Stimulated activated naive CD8-positive, alpha-beta T cell treated with anti-CD3 and anti-CD28 coated beads, Interleukin-15, Interleukin-2, amounts not matched to agents 100 ng/mL and 50 ng/mL, for 24 hours (primary cell): ENCODE data around the gene BORCS5.

Experiments used
- H3K27ac Mint-ChIP-seq: one replicate; pipeline ENCODE4 v1.8.0; 2021; ENCODE audit warnings: mild to moderate bottlenecking, mixed read lengths
- H3K27me3 Mint-ChIP-seq: one replicate; pipeline ENCODE4 v1.8.0; 2021; ENCODE audit warnings: mixed read lengths
- H3K36me3 Mint-ChIP-seq: one replicate; pipeline ENCODE4 v1.8.0; 2021; ENCODE audit warnings: low read depth, mixed read lengths
- H3K4me1 Mint-ChIP-seq: one replicate; pipeline ENCODE4 v1.8.0; 2021; ENCODE audit warnings: low read depth, mixed read lengths
- H3K4me3 Mint-ChIP-seq: one replicate; pipeline ENCODE4 v1.8.0; 2021; ENCODE audit warnings: mild to moderate bottlenecking, mixed read lengths
- H3K9me3 Mint-ChIP-seq: one replicate; pipeline ENCODE4 v1.8.0; 2021; ENCODE audit warnings: mixed read lengths

Gene BORCS5

DNA sequence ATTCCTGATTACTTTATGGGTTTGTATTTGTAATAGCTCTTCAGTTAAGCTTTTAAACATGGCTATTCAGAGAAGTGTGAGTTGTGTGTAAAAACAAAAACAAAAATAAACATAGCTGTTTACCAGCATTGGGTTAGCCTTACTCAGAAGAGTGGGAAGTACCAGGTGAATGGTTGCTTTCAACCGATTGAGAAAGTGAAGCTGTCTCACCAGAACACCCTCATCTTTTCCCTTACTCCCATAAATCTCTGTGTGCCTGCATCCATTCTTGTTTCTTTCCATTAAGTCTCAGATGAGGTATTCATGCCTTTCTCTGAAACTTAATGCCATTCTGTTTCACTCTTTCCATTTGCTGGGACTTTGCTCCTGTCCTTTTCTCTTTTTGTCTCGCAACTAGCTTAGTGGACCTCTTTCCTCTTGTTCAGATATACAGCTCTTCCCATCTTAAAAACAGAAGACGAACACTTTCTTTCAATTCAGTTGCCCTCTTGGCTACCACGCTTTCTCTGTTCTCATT is 10.7 kb downstream of the BORCS5 start:
- H3K4me3 Mint-ChIP-seq: no peak overlapping the region
- no peaks in the 10 kb centered on the region for H3K27me3 Mint-ChIP-seq
- H3K27ac Mint-ChIP-seq: peak overlapping the region; percentile 40
- H3K36me3 Mint-ChIP-seq: peaks cover 62% of the 10 kb centered on the region
- H3K4me1 Mint-ChIP-seq: peaks cover 51% of the 10 kb centered on the region
- no peaks in the 10 kb centered on the region for H3K9me3 Mint-ChIP-seq

DNA sequence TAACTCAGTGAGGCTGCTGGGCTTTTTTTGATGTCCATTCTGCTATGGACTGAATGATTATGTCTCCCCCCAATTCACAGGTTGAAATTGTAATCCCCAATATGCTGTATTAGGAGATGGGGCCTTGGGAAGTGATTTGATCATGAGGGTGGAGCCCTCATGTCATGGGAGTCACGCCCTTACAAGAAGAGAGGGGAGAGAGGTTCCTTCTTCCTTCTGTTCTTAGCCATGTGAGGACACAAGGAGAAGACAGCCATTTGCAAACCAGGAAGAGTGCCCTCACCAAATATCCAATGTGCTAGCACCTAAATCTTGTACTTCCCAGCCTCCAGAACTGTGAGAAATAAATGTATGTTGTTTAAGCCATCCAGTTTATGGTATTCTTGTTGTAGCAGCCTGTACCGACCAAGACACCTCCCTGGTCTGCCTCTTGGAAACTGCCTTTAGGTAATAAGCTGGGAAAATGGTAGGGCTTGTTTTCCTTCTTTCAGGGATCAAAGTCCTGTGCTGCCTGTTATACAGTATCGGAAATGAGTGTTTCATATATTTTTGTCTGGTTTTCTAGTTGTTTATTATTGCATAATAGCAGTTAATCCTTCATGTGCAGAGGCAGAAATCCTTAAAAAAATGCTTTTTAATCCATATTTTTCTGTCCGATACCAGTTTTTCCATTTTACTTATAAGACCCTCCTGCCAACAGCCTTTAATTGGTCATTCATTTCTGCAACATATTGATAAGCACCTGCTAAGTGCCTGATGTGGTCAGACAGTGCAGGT is 16.3 kb downstream of the BORCS5 start:
- H3K4me3 Mint-ChIP-seq: no peak overlapping the region
- peaks cover 26% of the 10 kb centered on the region for H3K4me1 Mint-ChIP-seq
- peaks cover 52% of the 10 kb centered on the region for H3K36me3 Mint-ChIP-seq
- H3K27me3 Mint-ChIP-seq: no peaks in the 10 kb centered on the region
- no peak overlapping the region for H3K27ac Mint-ChIP-seq
- H3K9me3 Mint-ChIP-seq: no peaks in the 10 kb centered on the region

DNA sequence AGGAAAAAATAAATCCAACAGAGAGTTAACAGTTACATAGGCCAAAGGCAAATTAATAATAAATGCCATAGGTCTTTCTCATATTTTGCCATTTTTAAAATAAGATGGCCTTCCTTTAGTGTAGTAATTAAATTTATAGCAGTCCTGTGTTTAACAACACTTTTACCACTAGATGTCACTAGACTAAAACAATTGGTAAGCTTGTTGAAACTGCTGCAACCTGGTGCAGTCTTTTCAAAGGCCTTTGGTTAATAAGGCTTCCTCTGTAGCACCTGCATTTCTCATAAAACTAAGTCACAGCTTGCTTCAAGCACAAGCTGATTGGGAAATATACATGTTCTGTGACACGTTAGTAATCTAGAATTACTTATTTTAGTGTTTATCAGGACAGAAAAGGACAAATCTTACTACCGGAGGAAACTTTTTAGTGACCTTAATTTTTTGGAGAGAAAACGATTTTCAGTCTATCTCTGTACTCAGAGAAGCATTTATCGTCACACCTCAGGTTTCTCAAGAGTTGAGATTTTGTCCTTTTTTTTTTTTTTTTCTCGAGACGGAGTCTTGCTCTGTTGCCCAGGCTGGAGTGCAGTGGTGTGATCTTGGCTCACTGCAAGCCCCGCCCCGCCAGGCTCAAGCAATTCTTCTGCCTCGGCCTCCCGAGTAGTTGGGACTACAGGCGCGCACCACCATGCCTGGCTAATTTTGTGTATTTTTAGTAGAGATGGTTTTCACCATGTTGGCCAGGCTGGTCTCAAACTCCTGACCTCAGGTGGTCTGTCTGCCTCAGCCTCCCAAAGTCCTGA is 20.0 kb downstream of the BORCS5 start:
- Mint-ChIP-seq H3K36me3 (peaks cover 48% of the 10 kb centered on the region), H3K27ac (peak overlapping the region; percentile 15), H3K4me3 (no peak overlapping the region), H3K4me1 (peaks cover 44% of the 10 kb centered on the region), H3K9me3 (peaks cover 7% of the 10 kb centered on the region), H3K27me3 (no peaks in the 10 kb centered on the region)

DNA sequence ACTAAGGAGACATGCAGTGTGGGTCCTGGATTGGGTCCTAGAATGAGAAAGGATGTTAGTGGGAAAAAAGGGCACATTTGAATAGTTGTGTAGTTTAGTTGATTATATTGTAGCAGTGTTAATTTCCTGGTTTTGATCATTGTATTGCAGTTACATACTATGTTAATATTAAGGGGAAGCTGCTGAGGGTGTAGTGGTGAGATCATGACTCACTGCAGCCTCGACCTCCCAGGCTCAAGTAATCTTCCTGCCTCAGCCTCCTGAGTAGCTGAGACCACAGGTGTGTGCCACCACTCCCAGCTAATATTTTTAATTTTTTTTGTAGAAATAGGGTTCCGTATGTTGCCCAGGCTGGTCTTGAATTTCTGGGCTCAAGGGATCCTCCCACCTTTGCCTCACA is 21.7 kb downstream of the BORCS5 start:
- Mint-ChIP-seq H3K4me3 (no peak overlapping the region), H3K9me3 (peaks cover 11% of the 10 kb centered on the region), H3K4me1 (peaks cover 57% of the 10 kb centered on the region), H3K27me3 (no peaks in the 10 kb centered on the region), H3K27ac (peak overlapping the region; percentile 43), H3K36me3 (peaks cover 50% of the 10 kb centered on the region)

DNA sequence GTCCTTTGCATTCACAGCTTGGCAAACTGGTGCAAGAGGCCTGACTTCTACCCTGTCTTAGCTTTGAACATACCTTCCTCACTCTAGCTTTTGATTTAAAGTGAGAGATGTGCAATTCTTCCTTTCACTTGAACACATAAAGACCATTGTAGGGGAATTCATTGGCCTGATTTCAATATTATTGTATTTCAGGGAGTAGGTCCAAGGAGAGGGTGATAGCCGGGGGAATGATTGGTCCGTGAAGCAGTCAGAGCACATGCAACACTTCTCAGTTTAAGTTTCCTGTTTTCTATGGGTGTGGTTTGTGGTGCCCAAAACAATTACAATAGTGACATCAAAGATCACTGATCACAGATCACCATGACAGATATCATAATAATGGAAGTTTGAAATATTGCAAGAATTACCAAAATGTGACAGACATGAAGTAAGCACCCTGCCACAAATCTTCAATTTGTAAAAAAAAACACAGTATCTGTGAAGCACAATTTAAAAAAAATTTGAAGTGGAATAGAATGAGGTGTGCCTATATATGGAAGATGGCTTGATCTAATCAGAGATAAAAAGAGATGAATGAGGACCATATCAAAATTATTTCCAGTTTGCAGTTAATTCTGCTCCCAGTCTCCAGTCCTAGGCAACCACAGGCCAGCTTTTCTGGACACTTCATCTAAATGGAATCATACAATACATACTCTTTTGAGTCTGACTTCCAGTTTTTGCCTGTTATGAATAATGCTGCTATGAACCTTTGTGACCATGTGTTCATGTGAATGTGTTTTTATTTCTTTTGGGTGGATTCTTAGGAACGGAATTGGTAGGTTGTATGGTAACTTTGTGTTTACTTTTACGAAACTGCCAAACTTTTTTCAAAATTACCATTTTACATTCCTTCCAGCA is 23.2 kb downstream of the BORCS5 start:
- Mint-ChIP-seq H3K27me3 (no peaks in the 10 kb centered on the region), H3K4me3 (peak overlapping the region; percentile 2), H3K9me3 (peaks cover 13% of the 10 kb centered on the region), H3K36me3 (peaks cover 63% of the 10 kb centered on the region), H3K27ac (peak overlapping the region; percentile 89), H3K4me1 (peaks cover 71% of the 10 kb centered on the region)

DNA sequence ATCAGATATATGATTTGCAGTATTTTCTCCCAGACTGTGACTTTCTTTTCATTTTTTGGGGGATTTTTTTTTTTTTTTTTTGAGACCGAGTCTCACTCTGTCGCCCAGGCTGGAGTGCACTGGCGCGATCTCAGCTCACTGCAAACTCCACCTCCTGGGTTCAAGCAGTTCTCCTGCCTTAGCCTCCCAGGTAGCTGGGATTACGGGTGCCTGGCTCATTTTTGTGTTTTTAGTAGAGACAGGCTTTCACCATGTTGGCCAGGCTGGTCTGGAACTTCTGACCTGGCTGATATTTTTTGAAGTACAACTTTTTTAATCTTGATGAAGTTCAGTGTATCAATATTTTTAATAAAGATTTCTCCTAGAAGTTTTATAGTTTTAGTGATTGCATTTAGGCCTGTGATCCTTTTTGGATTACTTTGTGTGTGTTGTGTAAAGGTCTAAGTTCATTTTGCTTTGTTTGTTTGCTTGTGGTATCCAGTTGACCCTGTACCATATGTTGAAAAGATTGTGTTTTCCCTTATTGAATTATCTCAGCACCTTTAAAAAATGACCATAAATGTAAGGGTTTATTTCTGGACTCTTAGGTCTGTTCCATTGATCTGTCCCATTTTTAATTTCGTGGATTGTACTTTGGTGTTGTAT is 24.2 kb downstream of the BORCS5 start:
- no peaks in the 10 kb centered on the region for H3K27me3 Mint-ChIP-seq
- H3K36me3 Mint-ChIP-seq: peaks cover 67% of the 10 kb centered on the region
- H3K4me3 Mint-ChIP-seq: no peak overlapping the region
- H3K27ac Mint-ChIP-seq: peak overlapping the region; percentile 45
- peaks cover 81% of the 10 kb centered on the region for H3K4me1 Mint-ChIP-seq
- H3K9me3 Mint-ChIP-seq: peaks cover 13% of the 10 kb centered on the region

DNA sequence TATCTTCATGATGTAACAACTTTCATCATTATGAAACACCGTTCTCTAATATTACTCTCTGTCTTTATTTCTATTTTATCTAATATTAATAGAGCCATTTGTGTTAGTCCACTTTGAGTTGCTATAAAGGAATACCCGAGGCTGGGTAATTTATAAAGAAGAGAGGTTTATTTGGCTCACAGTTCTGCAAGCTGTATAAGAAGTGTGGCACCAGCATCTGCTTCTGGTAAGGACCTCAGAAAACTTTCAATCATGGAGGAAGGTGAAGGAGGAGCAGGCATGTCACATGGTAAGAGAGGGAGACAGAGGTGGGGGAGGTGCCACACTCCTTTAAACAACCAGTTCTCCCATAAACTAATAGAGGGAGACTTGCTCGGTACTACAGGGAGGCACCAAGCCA is 25.1 kb downstream of the BORCS5 start:
- H3K27me3 Mint-ChIP-seq: no peaks in the 10 kb centered on the region
- peaks cover 13% of the 10 kb centered on the region for H3K9me3 Mint-ChIP-seq
- H3K4me3 Mint-ChIP-seq: no peak overlapping the region
- H3K36me3 Mint-ChIP-seq: peaks cover 68% of the 10 kb centered on the region
- H3K27ac Mint-ChIP-seq: no peak overlapping the region
- H3K4me1 Mint-ChIP-seq: peaks cover 81% of the 10 kb centered on the region

DNA sequence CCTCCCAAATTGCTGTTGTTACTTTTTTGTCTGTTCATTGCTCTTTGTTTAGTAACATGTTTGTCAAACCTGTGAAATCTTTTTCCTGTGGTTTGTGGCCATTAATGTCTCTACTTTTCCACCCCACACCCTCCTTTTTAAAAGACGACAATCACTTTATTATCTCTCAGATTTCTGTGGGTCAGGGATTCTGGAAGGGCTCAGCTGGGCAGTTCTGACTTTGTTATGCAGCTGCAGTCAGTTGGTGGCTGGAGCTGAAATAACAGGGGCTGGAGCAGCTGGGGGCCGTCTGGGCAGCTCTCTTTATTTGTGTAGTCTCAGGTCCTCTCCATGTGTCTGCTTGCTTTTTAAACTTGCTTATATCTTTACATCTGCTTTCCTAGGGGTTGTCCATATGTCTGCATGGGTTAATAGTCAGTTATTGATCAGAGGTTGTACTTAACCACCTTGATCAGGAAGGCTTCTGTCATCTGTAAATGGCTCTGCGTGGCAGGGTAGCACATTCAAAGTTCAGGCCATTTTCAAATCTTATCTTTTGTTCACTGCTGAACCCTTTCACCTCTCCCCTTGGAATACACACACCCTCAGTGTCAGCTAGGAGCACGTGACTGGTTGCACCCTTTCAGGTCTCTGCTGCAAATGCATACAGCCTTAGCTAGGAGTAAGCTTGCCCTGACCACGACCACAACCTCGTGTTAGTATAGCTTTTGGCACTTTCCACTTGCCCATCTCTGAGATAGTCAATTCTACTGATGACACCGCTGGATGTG is 27.9 kb downstream of the BORCS5 start:
- peak overlapping the region; percentile 4 for H3K4me3 Mint-ChIP-seq

DNA sequence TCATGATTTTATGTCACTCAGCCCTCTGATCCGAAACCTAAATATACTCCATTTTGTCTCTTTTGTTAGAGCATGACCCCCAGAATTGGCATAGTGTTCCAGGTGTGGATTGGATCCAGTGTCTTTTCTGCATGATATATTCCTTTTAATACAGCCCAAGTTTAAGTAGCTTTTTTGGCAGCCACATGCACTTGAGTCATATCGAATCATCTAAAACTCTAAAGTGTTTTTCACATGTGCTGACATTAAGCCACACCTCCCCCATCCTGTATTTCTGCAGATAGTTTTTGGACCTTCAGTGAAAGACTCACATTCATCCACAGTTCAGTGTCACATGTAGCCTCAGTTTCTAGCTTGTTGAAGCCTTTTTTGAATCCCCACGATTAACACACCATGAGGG is 30.6 kb downstream of the BORCS5 start:
- Mint-ChIP-seq H3K9me3 (peaks cover 4% of the 10 kb centered on the region), H3K4me3 (no peak overlapping the region), H3K36me3 (peaks cover 71% of the 10 kb centered on the region), H3K27me3 (no peaks in the 10 kb centered on the region), H3K4me1 (peaks cover 56% of the 10 kb centered on the region), H3K27ac (peak overlapping the region; percentile 81)

More for the DNA sequence above, 27.9 kb downstream of the BORCS5 start:
- no peaks in the 10 kb centered on the region for H3K27me3 Mint-ChIP-seq
- H3K9me3 Mint-ChIP-seq: peaks cover 13% of the 10 kb centered on the region
- peaks cover 75% of the 10 kb centered on the region for H3K4me1 Mint-ChIP-seq
- peaks cover 76% of the 10 kb centered on the region for H3K36me3 Mint-ChIP-seq
- peak overlapping the region; percentile 89 for H3K27ac Mint-ChIP-seq

DNA sequence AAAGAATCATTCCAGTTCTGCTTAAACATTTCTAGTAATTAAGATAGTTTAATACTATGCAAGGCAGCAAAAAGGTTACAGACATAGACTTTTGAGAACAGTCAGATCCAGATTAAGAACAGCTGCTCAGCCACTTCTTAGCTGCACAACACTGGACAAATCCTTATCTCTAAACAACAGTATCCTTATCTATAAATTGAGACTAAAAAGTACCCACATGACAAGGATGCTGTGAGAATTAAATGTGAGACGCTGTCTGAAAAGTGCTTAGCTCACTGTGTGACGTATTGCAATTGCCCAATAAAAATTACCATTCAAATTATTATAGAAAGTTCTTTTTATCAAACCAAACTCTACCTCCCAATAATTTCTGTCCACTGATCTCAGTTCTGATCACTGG is 35.5 kb downstream of the BORCS5 start:
- H3K27me3 Mint-ChIP-seq: no peaks in the 10 kb centered on the region
- H3K36me3 Mint-ChIP-seq: peaks cover 50% of the 10 kb centered on the region
- H3K9me3 Mint-ChIP-seq: no peaks in the 10 kb centered on the region
- no peak overlapping the region for H3K4me3 Mint-ChIP-seq
- no peak overlapping the region for H3K27ac Mint-ChIP-seq
- H3K4me1 Mint-ChIP-seq: peaks cover 19% of the 10 kb centered on the region

DNA sequence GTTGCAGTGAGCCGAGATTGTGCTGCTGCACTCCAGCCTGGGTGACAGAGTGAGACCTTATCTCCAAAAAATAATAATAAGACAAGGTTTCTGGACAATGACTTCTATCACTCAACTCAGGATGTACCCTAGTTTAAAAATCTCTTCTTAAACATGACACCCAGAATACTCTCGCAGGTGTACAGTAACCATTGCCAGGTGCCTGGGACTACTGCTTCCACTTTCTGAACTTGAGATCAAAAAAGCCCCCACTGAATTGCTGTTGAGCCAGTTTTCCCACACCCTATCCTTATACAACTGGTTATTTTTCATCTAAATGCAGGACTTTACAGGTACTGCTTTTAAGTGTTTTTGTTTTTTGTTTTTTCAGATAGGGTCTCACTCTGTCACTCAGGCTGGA is 36.3 kb downstream of the BORCS5 start:
- no peaks in the 10 kb centered on the region for H3K9me3 Mint-ChIP-seq
- H3K4me1 Mint-ChIP-seq: peaks cover 14% of the 10 kb centered on the region
- no peaks in the 10 kb centered on the region for H3K27me3 Mint-ChIP-seq
- no peak overlapping the region for H3K4me3 Mint-ChIP-seq
- H3K27ac Mint-ChIP-seq: no peak overlapping the region
- peaks cover 46% of the 10 kb centered on the region for H3K36me3 Mint-ChIP-seq

DNA sequence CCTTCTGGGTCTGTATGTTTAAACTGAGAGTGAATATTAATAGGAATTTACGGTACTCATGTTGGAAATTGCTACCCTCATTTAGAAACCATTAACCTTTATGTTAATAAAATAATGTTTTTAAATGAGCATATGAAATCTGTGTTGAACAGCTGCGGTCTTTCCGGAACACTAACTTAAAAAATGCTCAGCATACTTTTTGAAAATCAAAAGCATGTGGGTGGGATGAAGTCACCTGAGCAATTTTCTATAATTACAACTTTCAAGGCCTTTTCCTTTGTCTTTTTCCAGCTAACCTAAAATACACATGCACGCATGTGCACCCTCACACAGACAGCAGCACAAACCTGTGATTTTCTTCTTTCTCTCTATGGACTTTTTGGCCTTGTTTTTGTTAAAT is 39.8 kb downstream of the BORCS5 start:
- H3K27me3 Mint-ChIP-seq: no peaks in the 10 kb centered on the region
- peaks cover 7% of the 10 kb centered on the region for H3K9me3 Mint-ChIP-seq
- H3K36me3 Mint-ChIP-seq: peaks cover 35% of the 10 kb centered on the region
- H3K27ac Mint-ChIP-seq: no peak overlapping the region
- H3K4me3 Mint-ChIP-seq: no peak overlapping the region
- H3K4me1 Mint-ChIP-seq: peaks cover 31% of the 10 kb centered on the region

DNA sequence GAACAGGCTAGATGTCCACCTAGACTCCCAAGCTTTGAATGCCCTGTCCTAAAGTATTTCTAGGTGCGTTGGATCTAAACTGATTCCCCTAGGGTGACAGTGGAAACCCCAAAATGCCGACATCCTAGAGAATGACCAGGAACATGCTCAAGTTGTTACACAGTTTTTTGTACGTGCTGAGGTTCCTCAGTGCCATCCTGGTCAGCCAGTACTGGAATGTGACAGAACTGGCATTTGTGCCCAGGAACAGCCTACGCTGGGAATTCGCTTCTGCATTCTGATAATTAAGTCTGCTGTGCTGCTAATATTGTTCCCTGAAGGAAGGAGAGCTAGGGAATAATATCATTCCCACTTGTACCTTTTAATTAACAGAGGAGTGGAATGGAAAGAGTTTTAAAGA is 40.3 kb downstream of the BORCS5 start:
- peaks cover 34% of the 10 kb centered on the region for H3K4me1 Mint-ChIP-seq
- no peaks in the 10 kb centered on the region for H3K27me3 Mint-ChIP-seq
- H3K27ac Mint-ChIP-seq: no peak overlapping the region
- peaks cover 37% of the 10 kb centered on the region for H3K36me3 Mint-ChIP-seq
- H3K9me3 Mint-ChIP-seq: peaks cover 7% of the 10 kb centered on the region
- no peak overlapping the region for H3K4me3 Mint-ChIP-seq
